ENCODE results near the gene SFN. TPM values are rescaled to one million over a fixed set of nuclear protein-coding genes. Genes with fewer than 3 reads are reported as not detected.
"Not testable (repeated sequence)": the region's sequence is repeated elsewhere in the genome, so short reads cannot be mapped to it uniquely, and the experiment has no call there.

Gene SFN
- total and polyA plus RNA-seq, 2 of the 13 experiments (the other 11 are each of a cell fraction or from before 2014, with no cell fraction given) = 4.3 to 5.6 TPM

DNA sequence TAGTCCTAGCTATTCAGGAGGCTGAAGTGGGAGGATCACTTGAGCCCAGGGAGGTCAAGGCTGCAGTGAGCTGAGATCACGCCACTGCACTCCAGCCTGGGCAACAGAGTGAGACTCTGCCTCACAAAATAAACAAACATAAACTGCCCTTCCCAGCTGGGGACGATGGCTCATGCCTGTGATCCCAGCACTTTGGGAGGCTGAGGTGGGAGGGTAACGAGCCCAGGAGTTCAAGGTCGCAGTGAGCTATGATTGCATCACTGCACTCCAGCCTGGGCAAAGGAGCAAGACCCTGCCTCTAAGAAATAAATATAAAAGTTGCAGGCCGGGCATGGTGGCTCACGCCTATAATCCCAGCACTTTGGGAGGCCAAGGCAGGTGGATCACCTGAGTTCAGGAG is 18.7 kb downstream of the SFN start (continued):
- TF ChIP-seq FOXP1 (IDR thresholded peaks at IDR 0.05); CREM (CRISPR knock-in tag; IDR thresholded peaks at IDR 0.05); NONO (IDR thresholded peaks at IDR 0.05): not testable (repeated sequence)
- TF ChIP-seq FOXP1 (CRISPR knock-in tag; IDR thresholded peaks at IDR 0.05) (peak; percentile 82), ZFP36L1 (CRISPR knock-in tag; IDR thresholded peaks at IDR 0.05) (peak; percentile 21; the same call in 1 of the 2 replicates), POGZ (CRISPR knock-in tag; IDR thresholded peaks at IDR 0.05) (peak; percentile 90), ZBTB7A (CRISPR knock-in tag; IDR thresholded peaks at IDR 0.05) (peak; percentile 68; the same call in 1 of the 2 replicates), ELF1 (CRISPR knock-in tag; IDR thresholded peaks at IDR 0.05) (0 out of 2 replicates have a peak, but pooled peaks have one; percentile 25), SALL1 (CRISPR knock-in tag; IDR thresholded peaks at IDR 0.05) (peak; percentile 93), CBX5 (CRISPR knock-in tag; IDR thresholded peaks at IDR 0.05; ENCODE audit: borderline replicate concordance) (peak; percentile 77; the same call in 1 of the 2 replicates), CREM (IDR thresholded peaks at IDR 0.05) (0 out of 2 replicates have a peak, but pooled peaks have one; percentile 16), ARNTL (CRISPR knock-in tag; IDR thresholded peaks at IDR 0.05) (peak; percentile 41; the same call in 1 of the 2 replicates), ZNF331 (CRISPR knock-in tag; IDR thresholded peaks at IDR 0.05) (0 out of 2 replicates have a peak, but pooled peaks have one; percentile 33), NR2F6 (IDR thresholded peaks at IDR 0.05) (peak; percentile 79), NR2F6 (CRISPR knock-in tag; IDR thresholded peaks at IDR 0.05) (peak; percentile 90), ZMYM2 (CRISPR knock-in tag; IDR thresholded peaks at IDR 0.05) (peak; percentile 98), NONO (CRISPR knock-in tag; conservative IDR thresholded peaks at IDR 0.05) (peak; percentile 55; the same call in 1 of the 2 replicates), SRY (CRISPR knock-in tag; IDR thresholded peaks at IDR 0.05) (0 out of 2 replicates have a peak, but pooled peaks have one; percentile 48)
- TF ChIP-seq, protein P1, sequence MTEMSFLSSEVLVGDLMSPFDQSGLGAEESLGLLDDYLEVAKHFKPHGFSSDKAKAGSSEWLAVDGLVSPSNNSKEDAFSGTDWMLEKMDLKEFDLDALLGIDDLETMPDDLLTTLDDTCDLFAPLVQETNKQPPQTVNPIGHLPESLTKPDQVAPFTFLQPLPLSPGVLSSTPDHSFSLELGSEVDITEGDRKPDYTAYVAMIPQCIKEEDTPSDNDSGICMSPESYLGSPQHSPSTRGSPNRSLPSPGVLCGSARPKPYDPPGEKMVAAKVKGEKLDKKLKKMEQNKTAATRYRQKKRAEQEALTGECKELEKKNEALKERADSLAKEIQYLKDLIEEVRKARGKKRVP (CRISPR knock-in tag; IDR thresholded peaks at IDR 0.05) = peak in 1 of 2 experiments; percentile 89; a peak in 2 of 4 replicates
- TF ChIP-seq, protein P2, sequence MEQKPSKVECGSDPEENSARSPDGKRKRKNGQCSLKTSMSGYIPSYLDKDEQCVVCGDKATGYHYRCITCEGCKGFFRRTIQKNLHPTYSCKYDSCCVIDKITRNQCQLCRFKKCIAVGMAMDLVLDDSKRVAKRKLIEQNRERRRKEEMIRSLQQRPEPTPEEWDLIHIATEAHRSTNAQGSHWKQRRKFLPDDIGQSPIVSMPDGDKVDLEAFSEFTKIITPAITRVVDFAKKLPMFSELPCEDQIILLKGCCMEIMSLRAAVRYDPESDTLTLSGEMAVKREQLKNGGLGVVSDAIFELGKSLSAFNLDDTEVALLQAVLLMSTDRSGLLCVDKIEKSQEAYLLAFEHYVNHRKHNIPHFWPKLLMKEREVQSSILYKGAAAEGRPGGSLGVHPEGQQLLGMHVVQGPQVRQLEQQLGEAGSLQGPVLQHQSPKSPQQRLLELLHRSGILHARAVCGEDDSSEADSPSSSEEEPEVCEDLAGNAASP (CRISPR knock-in tag; IDR thresholded peaks at IDR 0.05; ENCODE audit: borderline replicate concordance) = peak; percentile 73; the same call in 1 of the 2 replicates
- TF ChIP-seq, protein P3, sequence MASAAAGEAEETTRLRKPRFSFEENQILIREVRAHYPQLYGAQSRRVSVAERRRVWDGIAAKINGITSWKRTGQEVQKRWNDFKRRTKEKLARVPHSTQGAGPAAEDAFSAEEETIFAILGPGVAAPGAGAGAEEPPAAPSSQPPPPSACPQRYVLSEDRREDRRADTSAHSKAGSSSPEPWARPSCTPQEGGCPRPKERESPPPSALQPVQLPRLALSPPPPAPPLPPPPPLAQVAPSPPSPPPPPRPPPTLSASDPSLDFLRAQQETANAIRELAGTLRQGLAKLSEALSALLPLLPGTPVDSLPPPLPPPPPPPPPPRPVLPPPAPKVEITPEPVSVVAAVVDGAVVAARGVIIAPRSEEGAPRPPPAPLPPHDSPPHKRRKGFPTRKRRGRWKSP (CRISPR knock-in tag; IDR thresholded peaks at IDR 0.05) = peak; percentile 35; the same call in 1 of the 2 replicates
- TF ChIP-seq, protein P4, sequence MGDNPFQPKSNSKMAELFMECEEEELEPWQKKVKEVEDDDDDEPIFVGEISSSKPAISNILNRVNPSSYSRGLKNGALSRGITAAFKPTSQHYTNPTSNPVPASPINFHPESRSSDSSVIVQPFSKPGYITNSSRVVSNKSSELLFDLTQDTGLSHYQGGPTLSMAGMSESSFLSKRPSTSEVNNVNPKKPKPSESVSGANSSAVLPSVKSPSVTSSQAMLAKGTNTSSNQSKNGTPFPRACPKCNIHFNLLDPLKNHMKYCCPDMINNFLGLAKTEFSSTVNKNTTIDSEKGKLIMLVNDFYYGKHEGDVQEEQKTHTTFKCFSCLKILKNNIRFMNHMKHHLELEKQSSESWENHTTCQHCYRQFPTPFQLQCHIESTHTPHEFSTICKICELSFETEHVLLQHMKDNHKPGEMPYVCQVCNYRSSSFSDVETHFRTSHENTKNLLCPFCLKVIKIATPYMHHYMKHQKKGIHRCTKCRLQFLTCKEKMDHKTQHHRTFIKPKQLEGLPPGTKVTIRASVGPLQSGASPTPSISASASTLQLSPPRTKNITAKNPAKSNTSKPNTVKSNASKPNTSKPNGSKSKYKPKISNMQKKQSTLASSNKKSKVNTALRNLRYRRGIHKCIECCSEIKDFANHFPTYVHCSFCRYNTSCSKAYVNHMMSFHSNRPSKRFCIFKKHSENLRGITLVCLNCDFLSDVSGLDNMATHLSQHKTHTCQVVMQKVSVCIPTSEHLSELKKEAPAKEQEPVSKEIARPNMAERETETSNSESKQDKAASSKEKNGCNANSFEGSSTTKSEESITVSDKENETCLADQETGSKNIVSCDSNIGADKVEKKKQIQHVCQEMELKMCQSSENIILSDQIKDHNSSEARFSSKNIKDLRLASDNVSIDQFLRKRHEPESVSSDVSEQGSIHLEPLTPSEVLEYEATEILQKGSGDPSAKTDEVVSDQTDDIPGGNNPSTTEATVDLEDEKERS (CRISPR knock-in tag; IDR thresholded peaks at IDR 0.05) = peak; percentile 83

Measured in HepG2 (cell line).